ENCODE measurements around the gene PLCB4.

GRCh38 chr20:9388160-9388812 is 319.4 kb downstream of the PLCB4 start:
- TF ChIP-seq CTCF (IDR thresholded peaks at IDR 0.05), result no peak
- no peak for TF ChIP-seq POLR2A (IDR thresholded peaks at IDR 0.05)
